Ramos (cell line): ENCODE data around the gene SDR9C7.
"Not testable (repeated sequence)": the region's sequence is repeated elsewhere in the genome, so short reads cannot be mapped to it uniquely, and the experiment has no call there.

Experiments
- in situ Hi-C: fragments of 300-500 bp; cut with MboI; formaldehyde crosslinking; loops from one replicate; pipeline ENCODE4 v1.14.3; 2022; ENCODE audit warnings: low sequenced_read_pairs; ENCODE audit not compliant: unreplicated experiment

SDR9C7 gene

GRCh38 chr12:56933826-56934625 lies at the start of gene SDR9C7:
SDR9C7 (minus strand) TSS chr12:56934408; CDS start chr12:56934261, 147 bp downstream.
- in situ Hi-C loops, result no loop called here

- in situ Hi-C loops, result loop anchor here (25.0 kb wide), 1 partner anchor 471 kb away; the partner anchor contains the start of gene RBMS2
Measured at GRCh38 chr12:56983386-56983785, 49.2 kb upstream of the SDR9C7 start.

GRCh38 chr12:56982578-56983236 lies 48.5 kb upstream of the SDR9C7 start:
- in situ Hi-C loops, result loop anchor here (25.0 kb wide), 1 partner anchor 470 kb away; the partner anchor contains the start of gene RBMS2

- in situ Hi-C loops, result loop anchor here (25.0 kb wide), 1 partner anchor 469 kb away; the partner anchor contains the start of gene RBMS2
Measured at GRCh38 chr12:56980941-56981530, 46.8 kb upstream of the SDR9C7 start.

- in situ Hi-C loops, result loop anchor here (25.0 kb wide), 1 partner anchor 468 kb away; the partner anchor contains the start of gene RBMS2
Measured at GRCh38 chr12:56980268-56980667, 46.1 kb upstream of the SDR9C7 start.

- in situ Hi-C loops, result loop anchor here (25.0 kb wide), 1 partner anchor 467 kb away; the partner anchor contains the start of gene RBMS2
Measured at GRCh38 chr12:56979628-56980027, 45.4 kb upstream of the SDR9C7 start.

GRCh38 chr12:56978397-56979138 lies 44.4 kb upstream of the SDR9C7 start:
- in situ Hi-C loops, result loop anchor here (25.0 kb wide), 1 partner anchor 466 kb away; the partner anchor contains the start of gene RBMS2

GRCh38 chr12:56977361-56977760 lies 43.2 kb upstream of the SDR9C7 start:
- in situ Hi-C loops, result loop anchor here (25.0 kb wide), 1 partner anchor 465 kb away; the partner anchor contains the start of gene RBMS2

GRCh38 chr12:56974224-56974623 lies 40.0 kb upstream of the SDR9C7 start:
- in situ Hi-C loops, result not testable (repeated sequence)

GRCh38 chr12:56968910-56969309 lies 34.7 kb upstream of the SDR9C7 start:
- in situ Hi-C loops, result not testable (repeated sequence)

GRCh38 chr12:56965997-56966642 lies 31.9 kb upstream of the SDR9C7 start:
- in situ Hi-C loops, result not testable (repeated sequence)

- in situ Hi-C loops, result not testable (repeated sequence)
Measured at GRCh38 chr12:56965124-56965523, 30.9 kb upstream of the SDR9C7 start.

GRCh38 chr12:56963557-56963956 lies 29.3 kb upstream of the SDR9C7 start:
- in situ Hi-C loops, result not testable (repeated sequence)

GRCh38 chr12:56962247-56962646 lies 28.0 kb upstream of the SDR9C7 start:
- in situ Hi-C loops, result not testable (repeated sequence)

GRCh38 chr12:56958422-56958821 lies 24.2 kb upstream of the SDR9C7 start:
- in situ Hi-C loops, result no loop called here

- in situ Hi-C loops, result no loop called here
Measured at GRCh38 chr12:56957229-56958052, 23.2 kb upstream of the SDR9C7 start, which contains the start of gene RDH16. RDH16 (minus strand) TSS chr12:56957608; CDS start chr12:56957462, 146 bp downstream.

- in situ Hi-C loops, result no loop called here
Measured at GRCh38 chr12:56955631-56956256, 21.5 kb upstream of the SDR9C7 start.

GRCh38 chr12:56954958-56955355 lies 20.7 kb upstream of the SDR9C7 start:
- in situ Hi-C loops, result no loop called here
